HG03095 (cell line): ENCODE data around the gene FCAMR.

Experiments
- ATAC-seq: cut with Tn5 transposase; IDR thresholded peaks from one replicate; pipeline ENCODE4 v1.9.1; 2021; ENCODE audit warnings: moderate library complexity; ENCODE audit not compliant: unreplicated experiment

FCAMR gene

DNA sequence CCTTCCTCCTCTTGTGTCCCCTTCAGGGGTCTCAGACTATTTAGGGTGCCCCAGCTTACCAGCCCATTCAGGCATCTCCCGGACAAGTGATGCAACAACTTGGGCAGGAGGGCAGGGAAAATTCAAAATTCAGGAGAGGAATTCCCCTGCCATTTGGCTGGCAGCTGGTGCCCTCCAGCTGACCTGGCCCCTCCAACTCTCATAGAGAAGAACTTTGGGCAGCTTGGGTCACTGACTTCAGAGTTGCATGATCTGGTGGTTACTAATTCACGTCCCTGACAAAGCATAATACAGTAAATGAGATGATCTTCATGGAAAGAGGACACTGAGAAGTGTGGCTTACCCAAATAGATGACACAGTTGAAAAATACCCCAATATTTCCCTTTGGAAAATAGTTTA lies at the start of gene FCAMR:
FCAMR (minus strand) TSS at position 15 of the 400 bp plus-strand sequence. CDS start 335 bp downstream, outside the sequence.
- ATAC-seq: no peak

GRCh38 chr1:207019661-207020060 lies 49.4 kb upstream of the FCAMR start:
- ATAC-seq: no peak

DNA sequence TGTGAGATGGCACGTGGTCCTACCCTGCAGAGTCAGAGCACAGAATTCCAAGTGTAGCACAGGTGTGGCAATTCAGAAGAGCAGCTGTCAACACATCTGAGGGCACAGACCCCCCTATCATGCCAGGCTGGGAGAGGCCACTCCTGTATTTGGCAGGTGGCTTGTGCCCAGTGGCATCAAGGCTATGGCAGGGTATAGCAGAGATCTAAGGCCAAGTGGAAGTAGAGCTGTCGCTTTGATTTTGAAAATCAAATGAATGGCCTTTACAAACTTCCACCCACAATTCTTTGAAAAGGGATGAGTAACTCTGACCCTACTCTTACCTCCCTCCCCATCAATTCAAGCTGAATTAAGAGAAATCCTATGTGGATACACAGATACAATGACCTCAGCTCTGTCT lies 48.9 kb upstream of the FCAMR start:
- ATAC-seq: no peak

DNA sequence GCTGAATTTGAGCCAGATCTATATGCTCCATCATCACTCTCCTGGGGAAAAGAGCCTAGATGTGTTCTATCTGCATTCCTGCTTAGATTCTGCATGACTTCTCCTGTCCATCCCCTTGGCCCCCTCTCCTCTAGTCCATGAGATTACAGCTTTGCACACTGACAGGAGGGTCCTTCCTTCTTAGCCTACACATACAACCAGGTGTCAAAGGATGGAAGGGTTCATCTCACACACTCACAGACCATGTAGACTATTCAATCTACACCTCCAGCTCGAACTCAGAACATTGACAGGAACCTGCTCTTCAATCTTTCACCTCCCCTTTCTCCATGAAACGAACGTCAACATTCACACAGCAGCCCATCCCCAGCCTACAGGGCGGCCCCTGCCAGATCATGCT lies 48.4 kb upstream of the FCAMR start:
- ATAC-seq: no peak

GRCh38 chr1:207017615-207018559 lies 47.6 kb upstream of the FCAMR start:
- ATAC-seq: no peak

GRCh38 chr1:207015791-207016190 lies 45.5 kb upstream of the FCAMR start:
- no peak for ATAC-seq

- ATAC-seq: no peak
Measured at GRCh38 chr1:207014728-207015127, 44.5 kb upstream of the FCAMR start.

DNA sequence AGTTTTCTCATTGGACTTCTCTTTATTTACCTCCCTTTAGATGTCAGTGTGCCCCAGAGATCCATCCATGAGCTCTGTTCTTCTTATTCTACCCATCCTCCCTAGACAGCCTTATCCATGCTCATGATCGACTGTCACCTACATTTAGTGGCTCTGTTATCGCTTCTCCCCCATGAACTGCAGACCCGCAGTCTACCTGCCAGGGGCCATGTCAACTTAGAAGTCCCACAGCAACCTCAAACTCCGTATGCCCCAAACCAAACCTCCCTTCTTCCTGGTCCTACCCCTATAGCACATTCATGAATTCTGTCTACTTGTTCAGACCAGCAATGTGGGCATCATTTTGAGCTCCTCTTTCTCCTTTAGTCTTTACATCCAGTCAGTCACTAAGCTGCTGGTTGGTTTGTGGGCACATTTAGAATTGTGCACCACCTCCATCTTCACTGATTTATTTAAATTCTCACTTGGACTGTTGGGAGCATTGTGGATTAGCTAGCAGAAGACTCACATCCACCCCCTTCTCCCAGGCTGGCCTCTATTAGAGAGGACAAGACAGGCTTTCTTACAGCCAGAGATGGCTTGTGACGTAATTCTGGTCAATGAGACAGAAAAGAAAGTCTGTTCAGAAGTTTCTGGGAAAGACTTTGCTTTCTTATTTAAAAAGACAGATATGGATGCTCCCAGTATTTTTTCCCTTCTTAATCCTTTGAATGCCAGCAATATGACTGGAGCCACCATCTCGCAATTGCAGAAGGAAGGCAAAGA lies 43.2 kb upstream of the FCAMR start:
- ATAC-seq: no peak

GRCh38 chr1:207010726-207011125 lies 40.5 kb upstream of the FCAMR start:
- ATAC-seq: no peak

- ATAC-seq: no peak
Measured at GRCh38 chr1:207009945-207010344, 39.7 kb upstream of the FCAMR start.

DNA sequence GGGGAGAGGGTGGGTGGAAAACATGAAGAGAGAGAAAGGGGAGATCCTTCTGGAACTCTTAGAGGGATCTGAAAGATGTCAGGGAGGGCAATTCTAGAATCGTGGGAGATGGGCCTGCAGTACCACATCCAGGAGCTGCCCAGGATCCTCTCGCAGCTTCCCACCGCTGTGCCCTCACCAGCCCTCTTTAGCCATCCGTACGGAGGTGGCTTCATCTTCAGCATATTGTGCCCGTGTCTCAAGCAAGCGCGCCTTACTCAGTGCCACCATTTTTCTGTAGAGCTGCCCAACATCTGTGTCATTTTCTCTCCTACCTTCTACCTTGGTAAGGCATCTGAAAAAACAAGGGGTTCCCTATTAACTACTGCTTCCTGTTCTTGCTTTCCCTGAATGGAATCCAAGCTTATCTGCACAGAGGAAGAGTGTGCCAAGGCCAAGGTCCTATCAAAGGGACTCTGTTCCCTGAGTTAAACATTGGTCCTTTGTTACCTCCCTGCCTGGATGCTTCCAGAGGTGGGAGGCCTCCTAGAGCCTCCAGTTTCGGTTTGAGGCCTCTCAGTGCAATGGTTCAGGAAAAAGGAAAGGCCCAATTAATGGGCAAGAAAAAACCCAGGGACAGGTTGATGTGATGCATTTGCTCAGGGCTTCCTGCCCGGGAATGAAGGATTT lies 39.1 kb upstream of the FCAMR start:
- no peak for ATAC-seq

DNA sequence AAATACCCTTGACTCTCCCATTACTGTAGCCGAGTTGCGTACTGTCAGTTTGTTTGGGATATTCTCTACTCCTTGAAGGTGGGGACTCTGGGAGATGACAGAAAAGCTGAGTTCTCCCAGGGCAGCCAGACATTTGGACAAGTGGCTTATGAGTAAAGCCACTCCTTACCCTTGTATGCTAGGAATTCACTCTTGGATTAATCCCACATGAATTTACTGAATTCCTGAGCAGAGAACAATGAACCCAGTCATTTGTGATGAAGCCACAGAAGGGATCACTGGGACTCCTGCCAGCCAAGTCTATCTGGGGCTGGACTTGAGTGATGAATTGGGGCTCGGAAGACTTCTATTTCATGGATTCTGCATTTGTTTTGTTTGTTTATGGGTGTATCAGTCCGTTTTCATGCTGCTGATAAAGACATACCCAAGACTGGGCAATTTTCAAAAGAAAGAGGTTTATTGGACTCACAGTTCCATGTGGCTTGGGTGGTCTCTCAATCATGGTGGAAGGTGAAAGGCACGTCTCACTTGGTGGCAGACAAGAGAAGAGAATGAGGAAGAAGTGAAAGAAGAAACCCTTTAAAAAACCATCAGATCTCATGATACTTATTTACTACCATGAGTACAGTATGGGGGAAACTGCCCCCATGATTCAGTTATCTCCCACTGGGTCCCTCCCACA lies 37.2 kb upstream of the FCAMR start:
- no peak for ATAC-seq

DNA sequence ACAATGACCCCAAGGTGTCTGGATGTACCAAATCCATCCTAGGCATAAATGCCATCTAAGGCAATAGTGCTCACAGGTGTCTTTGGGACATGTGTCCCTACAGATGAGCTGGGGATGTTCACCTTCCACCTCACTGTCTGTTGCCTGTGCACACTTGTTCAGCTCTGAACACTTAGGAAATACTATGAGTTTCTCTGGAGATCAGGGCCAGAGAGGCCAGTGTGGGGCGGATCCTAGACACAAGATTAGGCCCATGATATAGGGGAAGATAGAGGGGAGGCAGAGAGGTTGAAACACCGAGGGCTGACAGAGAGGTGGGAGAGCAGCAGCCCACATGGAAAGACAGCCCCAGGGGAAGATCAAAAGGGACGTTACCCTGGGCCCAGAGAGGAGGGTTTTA lies 36.7 kb upstream of the FCAMR start:
- no peak for ATAC-seq

GRCh38 chr1:207006083-207006482 lies 35.8 kb upstream of the FCAMR start:
- ATAC-seq: no peak

DNA sequence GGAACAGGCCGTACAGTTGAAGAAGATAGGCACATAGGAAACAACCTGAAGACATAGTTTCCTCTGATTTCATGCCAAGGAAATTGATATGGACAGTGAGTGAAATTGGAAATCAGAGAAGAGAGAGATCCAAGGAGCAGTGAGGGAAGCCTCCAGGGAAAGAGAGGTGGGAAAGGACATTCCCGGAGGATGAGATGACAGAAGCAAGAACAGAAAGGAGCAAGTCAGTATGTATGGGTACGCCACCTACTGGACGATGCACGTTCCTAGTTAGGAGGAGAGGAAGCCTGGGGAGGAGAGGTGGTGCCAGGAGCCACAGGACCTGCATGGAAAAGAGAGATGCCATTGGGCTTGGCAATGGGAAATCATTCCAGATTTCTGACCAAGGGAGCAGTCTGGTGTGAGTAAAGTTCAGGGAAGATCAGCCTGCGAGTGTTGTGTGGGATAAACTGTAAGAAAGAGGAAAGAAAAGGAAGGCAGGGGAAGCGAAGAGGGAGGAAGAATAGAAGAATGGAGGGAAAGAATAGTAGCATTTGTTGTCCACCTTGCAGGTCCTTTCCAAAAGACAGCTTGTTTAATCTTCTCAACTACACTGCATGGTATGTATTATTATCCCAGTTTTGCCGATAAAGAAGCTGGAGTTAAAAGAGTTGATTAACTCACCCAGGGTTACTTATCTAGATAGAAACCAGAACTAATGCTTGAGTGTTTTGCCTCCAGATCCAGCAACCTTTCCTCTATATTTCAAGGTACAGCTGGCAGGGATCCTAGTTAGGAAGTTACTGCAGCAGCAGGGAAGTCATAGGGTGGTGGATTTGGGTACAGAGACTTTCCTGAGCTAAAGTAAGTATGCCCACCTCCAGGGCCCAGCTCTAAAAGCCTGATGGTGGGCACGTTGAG lies 34.9 kb upstream of the FCAMR start:
- no peak for ATAC-seq

DNA sequence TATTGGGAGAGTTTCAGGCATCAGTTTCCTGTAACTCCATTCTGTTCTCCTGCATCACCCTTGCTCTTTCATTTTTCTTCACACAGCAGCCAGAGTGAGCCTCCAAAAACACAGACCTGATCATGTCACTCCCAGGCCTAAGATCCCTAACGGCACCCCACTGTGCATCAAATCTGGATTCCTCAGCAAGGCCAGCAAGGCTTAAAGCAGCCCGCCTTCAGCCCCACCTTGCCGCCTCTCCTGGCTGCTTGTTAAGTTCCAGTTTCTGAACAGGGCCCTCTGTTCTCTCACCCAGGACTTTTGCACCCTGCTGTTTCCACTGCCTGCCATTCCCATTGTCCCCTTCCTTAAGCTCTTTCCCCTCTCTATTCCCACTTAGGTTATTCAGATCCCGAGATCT lies 33.0 kb upstream of the FCAMR start:
- ATAC-seq: no peak

DNA sequence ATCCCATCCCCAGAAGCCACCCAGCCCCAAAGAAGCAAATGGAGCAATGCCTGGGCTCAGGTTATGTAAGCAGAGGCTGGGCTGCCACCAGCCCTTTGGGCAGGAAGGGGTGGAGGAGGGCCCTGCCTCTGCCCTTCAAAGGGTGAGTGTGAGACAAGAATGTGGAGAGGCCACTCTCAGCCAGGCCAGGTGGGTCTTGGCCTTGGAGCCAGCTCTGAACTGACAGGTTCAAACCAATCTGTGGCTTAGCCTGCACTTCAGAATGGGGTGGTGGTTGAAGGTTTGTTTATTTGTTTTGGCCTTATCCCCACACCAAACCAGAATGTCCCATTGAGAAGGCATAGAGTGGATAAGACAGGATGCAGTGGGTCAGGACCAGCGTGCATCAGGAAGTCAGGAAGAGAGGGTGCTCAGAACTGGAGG lies 32.5 kb upstream of the FCAMR start:
- ATAC-seq: no peak

DNA sequence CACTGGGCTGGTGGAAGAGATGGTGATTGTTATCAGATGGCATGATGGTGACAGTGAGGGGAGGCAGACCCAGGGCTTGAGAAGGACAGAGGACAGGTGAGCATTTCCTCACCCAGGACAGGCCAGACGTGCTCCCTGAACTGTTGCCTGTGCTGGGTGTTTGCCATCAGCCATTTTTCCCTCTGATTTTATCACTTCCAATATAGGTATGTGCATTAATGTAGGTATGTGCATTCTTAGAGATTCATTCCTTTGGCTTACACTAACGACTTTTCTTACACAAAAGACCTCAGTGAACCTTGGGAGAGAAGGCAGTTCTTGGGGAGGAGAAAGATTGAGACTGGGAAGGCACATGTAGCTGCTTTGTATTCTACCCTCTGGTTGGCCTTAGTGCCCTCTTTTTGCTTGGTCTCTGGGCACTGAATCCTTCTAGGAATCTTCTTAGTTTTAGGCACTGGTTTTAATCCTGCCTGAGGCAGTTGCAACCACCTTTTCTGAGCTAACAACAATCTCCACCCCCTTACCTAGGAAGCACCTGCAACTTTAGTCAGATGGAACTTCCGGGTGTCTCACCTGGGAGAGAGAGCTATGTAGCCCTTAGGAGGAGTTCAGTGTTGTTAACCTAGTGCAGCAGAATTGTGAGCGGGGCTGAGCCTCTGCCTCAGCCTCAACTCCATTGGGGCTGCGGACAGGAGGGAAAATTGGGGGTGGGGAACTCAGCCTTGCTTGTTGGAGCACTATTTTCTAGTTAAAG lies 31.4 kb upstream of the FCAMR start:
- no peak for ATAC-seq

GRCh38 chr1:207000651-207001291 lies 30.5 kb upstream of the FCAMR start:
- no peak for ATAC-seq
